A549 (cell line): ENCODE results near the gene RCOR2. TPM values are rescaled to one million over a fixed set of nuclear protein-coding genes. Genes with fewer than 3 reads are reported as not detected.
A peak's percentile ranks its signal among the peaks of the same experiment; 100 is the strongest.

ENCODE experiments used
- ATAC-seq, 2 experiments: fragments of 200-7000 bp in 1 of 2; fragments of >200 bp in 1 of 2; cut with Nextera tagmentation in 1 of 2; cut with Tn5 transposase in 1 of 2; 3 replicates each; pipeline versions ENCODE4 v1.8.0 to v1.9.1; 2018 to 2020; ENCODE audit warnings: mild to moderate bottlenecking in 1 of 2, moderate library complexity in 1 of 2
- CTCF ChIA-PET: fragments of 300-600 bp; sonication (Branson Sonifier 250); formaldehyde crosslinking; extraction: SDS; loops from one replicate; lab custom pipeline; 2021; ENCODE audit warnings: antibody characterized with exemption, inconsistent platforms; lab: Yijun Ruan, JAX
- POLR2A ChIA-PET: fragments of 350-600 bp; formaldehyde crosslinking; extraction: SDS; loops from one replicate; lab custom pipeline; 2021; ENCODE audit warnings: antibody characterized with exemption, inconsistent platforms; lab: Yijun Ruan, JAX
- DNase-seq, 2 experiments: peaks; one replicate each; pipeline versions ENCODE4 v3.0.0 to v3.0.0-alpha.2; 2011 to 2016; ENCODE audit warnings: low read depth in 1 of 2, low spot score in 1 of 2
- FAIRE-seq: peaks from 2 replicates; lab custom pipeline; 2011; peaks lifted over from hg19 to GRCh38; lab: Jason Lieb, UNC
- H3K27ac ChIP-seq, 2 experiments: fragments of >200 bp; sonication (Bioruptor Twin); formaldehyde crosslinking; 3 replicates each; pipeline ENCODE4 v1.5.1; 2016 to 2017
- H3K4me1 ChIP-seq: fragments of >200 bp; sonication (Bioruptor Twin); formaldehyde crosslinking; 3 replicates; pipeline ENCODE4 v1.6.1; 2016
- H3K4me2 ChIP-seq: fragments of >200 bp; sonication (Bioruptor Twin); formaldehyde crosslinking; 3 replicates; pipeline ENCODE4 v1.6.1; 2016
- H3K4me3 ChIP-seq: fragments of >200 bp; sonication (Bioruptor Twin); formaldehyde crosslinking; 3 replicates; pipeline ENCODE4 v1.5.1; 2016
- H3K9me3 ChIP-seq: fragments of >200 bp; sonication (Bioruptor Twin); formaldehyde crosslinking; 3 replicates; pipeline ENCODE4 v1.6.1; 2016
- BHLHE40 ChIP-seq: IDR thresholded peaks from 2 replicates; pipeline ENCODE4 v1.6.1; 2012; ENCODE audit warnings: low read depth, low read length, inconsistent platforms
- CBX2 ChIP-seq: fragments of 200-600 bp; sonication (generic); IDR thresholded peaks from 2 replicates; pipeline ENCODE4 v1.6.1; 2016; ENCODE audit warnings: low read depth, mild to moderate bottlenecking, borderline replicate concordance
- CEBPB ChIP-seq, 2 experiments: fragments of >200 bp in 1 of 2; sonication (Bioruptor Twin) in 1 of 2; formaldehyde crosslinking in 1 of 2; IDR thresholded peaks; 2 replicates each; pipeline ENCODE4 v1.6.1; 2012 to 2016
- CHD2 ChIP-seq: fragments of 150-350 bp; IDR thresholded peaks from 2 replicates; pipeline ENCODE4 v1.6.1; 2014; ENCODE audit warnings: low read length; ENCODE audit not compliant: partially characterized antibody
- EP300 ChIP-seq, 2 experiments: fragments of >200 bp; sonication (Bioruptor Twin); formaldehyde crosslinking; IDR thresholded peaks; 2 replicates in 1 of 2; 3 replicates in 1 of 2; pipeline ENCODE4 v1.6.1; 2016 to 2017
- ESRRA ChIP-seq: fragments of 150-350 bp; IDR thresholded peaks from 2 replicates; pipeline ENCODE4 v1.6.1; 2014; ENCODE audit warnings: mild to moderate bottlenecking, low read length, borderline replicate concordance
- FOSL2 ChIP-seq, 2 experiments: fragments of 450-650 bp in 1 of 2; fragments of >200 bp in 1 of 2; sonication (Bioruptor Twin) in 1 of 2; formaldehyde crosslinking; IDR thresholded peaks; 2 replicates each; pipeline versions ENCODE4 v1.5.0 to v1.6.1; 2016 to 2020; ENCODE audit warnings: mild to moderate bottlenecking in 1 of 2, moderate library complexity in 1 of 2
- FOXS1 ChIP-seq: fragments of 250-450 bp; sonication (Bioruptor Pico); IDR thresholded peaks from 2 replicates; pipeline ENCODE4 v1.5.0; 2020; ENCODE audit warnings: mild to moderate bottlenecking, moderate library complexity
- HDAC2 ChIP-seq: fragments of 200-600 bp; sonication (generic); IDR thresholded peaks from 2 replicates; pipeline ENCODE4 v1.6.1; 2016
- HEYL ChIP-seq: fragments of 250-450 bp; sonication (Bioruptor Pico); IDR thresholded peaks from 2 replicates; pipeline ENCODE4 v1.8.0; 2021; ENCODE audit warnings: mild to moderate bottlenecking, moderate library complexity
- HOXA7 ChIP-seq: fragments of 250-450 bp; sonication (Bioruptor Pico); IDR thresholded peaks from 2 replicates; pipeline ENCODE4 v1.5.0; 2020; ENCODE audit warnings: mild to moderate bottlenecking, moderate library complexity
- JUN ChIP-seq, 2 experiments: fragments of >200 bp; sonication (Bioruptor Twin); formaldehyde crosslinking; IDR thresholded peaks; 2 replicates in 1 of 2; 3 replicates in 1 of 2; pipeline ENCODE4 v1.6.1; 2016 to 2017
- JUNB ChIP-seq: fragments of >200 bp; sonication (Bioruptor Twin); formaldehyde crosslinking; IDR thresholded peaks from 2 replicates; pipeline ENCODE4 v1.6.1; 2016
- KDM1A ChIP-seq: fragments of 200-600 bp; sonication (generic); IDR thresholded peaks from 2 replicates; pipeline ENCODE4 v1.6.1; 2016; ENCODE audit warnings: low read depth, mild to moderate bottlenecking
- MAFK ChIP-seq: fragments of 450-650 bp; IDR thresholded peaks from 2 replicates; pipeline ENCODE4 v1.6.1; 2014; ENCODE audit not compliant: partially characterized antibody
- NFE2L2 ChIP-seq: fragments of 150-350 bp; conservative IDR thresholded peaks from 2 replicates; pipeline ENCODE4 v1.6.1; 2014; ENCODE audit warnings: low read length
- NR3C1 ChIP-seq: fragments of >200 bp; sonication (Bioruptor Twin); formaldehyde crosslinking; IDR thresholded peaks from 3 replicates; pipeline ENCODE4 v1.6.1; 2017
- POLR2AphosphoS2 ChIP-seq: conservative IDR thresholded peaks from 2 replicates; pipeline ENCODE4 v1.6.1; 2012; ENCODE audit warnings: low read length, improper control_type of control experiment, inconsistent platforms
- RFX5 ChIP-seq: fragments of 450-650 bp; IDR thresholded peaks from 2 replicates; pipeline ENCODE4 v1.7.1; 2014; ENCODE audit warnings: antibody characterized with exemption, mild to moderate bottlenecking, moderate library complexity
- SMC3 ChIP-seq: fragments of >200 bp; sonication (Bioruptor Twin); formaldehyde crosslinking; IDR thresholded peaks from 3 replicates; pipeline ENCODE4 v1.6.1; 2018; ENCODE audit warnings: inconsistent platforms
- SREBF2 ChIP-seq: fragments of 450-650 bp; IDR thresholded peaks from 2 replicates; pipeline ENCODE4 v1.6.1; 2014; ENCODE audit warnings: mild to moderate bottlenecking, moderate library complexity
- WGBS: methylation state at CpG from one replicate; pipeline ENCODE4 v1.1.6; 2017; ENCODE audit errors: missing lambda C conversion rate; 5-methylcytosine and 5-hydroxymethylcytosine counted together
- polyA plus RNA-seq, 4 experiments: library from polyadenylated mRNA; depleted of rRNA in 3 of 4; stranded (reverse); fragments of >200 nt; fragmentation: RNase III in 1 of 4; extraction: RNeasy Plus Mini Kit Qiagen cat#74134 plus additional on column Dnase treatment in 1 of 4; gene quantifications; 2 replicates in 3 of 4; 3 replicates in 1 of 4; pipeline ENCODE4 v1.2.3, GENCODE V29; 2011 to 2017
- TF ChIP-seq, protein P1 (sequence below): fragments of >200 bp; sonication (Bioruptor Twin); formaldehyde crosslinking; IDR thresholded peaks from 3 replicates; pipeline ENCODE4 v1.6.1; 2016

Gene RCOR2
- polyA plus RNA-seq, 2 of the 4 experiments (the other 2 are of a cell fraction) = 0.46 to 2.5 TPM

DNA sequence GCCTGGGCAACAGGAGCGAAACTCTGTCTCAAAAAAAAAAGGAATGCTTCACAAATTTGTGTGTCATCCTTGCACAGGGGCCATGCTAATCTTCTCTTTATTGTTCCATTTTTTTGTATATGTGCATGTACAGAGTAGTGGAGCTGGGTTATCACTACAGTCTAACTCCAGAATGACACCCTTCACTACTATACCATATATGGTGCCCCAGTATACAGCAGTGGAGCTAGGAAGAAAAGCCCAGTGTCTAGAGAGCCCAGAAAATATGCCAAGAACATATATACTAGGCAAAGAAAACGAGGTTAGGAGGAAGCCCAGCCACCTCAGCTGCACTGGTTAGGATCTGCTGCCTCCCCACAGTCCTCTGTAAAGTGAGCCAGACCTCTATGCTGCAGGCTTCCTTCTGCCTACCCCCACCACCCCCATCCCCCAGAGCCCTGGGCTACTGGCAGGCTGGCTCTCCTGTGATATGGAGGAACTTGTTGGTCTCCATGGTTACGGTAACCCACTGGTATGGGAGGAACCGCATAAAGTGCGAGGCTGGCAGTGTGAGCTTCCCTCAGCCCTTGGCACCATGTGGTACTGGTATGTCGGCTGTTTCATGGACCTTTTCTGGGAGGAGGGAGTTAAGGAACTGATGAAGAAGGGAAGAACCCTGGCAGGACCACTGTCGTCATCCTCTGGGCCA, 34.3 kb downstream of the RCOR2 start:
- ATAC-seq = peak; percentile 15 to 21; a peak in 2 of 6 replicates
- WGBS = 96% methylated on average over 7 of the region's 7 CpGs
- ChIA-PET POLR2A (interaction anchor here (0.9 kb wide), 1 partner anchor 44 kb away, joined by 3 read pairs; no protein-coding TSS in a partner anchor), CTCF (interaction anchor here (0.8 to 5.7 kb wide), 6 partner anchors 10 to 386 kb away, joined by 3 to 27 read pairs (median 3); partner anchors contain the start of gene RCOR2)
- H3K4me3 ChIP-seq = no peak overlapping the region
- H3K9me3 ChIP-seq = no peaks in the 10 kb centered on the region
- H3K4me2 ChIP-seq = no peak overlapping the region
- H3K4me1 ChIP-seq = peaks cover 26% of the 10 kb centered on the region; the same call in 2 of the 3 replicates
- FAIRE-seq = no peak
- no peak for DNase-seq
- H3K27ac ChIP-seq = no peak overlapping the region
- TF ChIP-seq HDAC2 = no peak
- no peak for TF ChIP-seq ESRRA
- no peak for TF ChIP-seq FOXS1 (CRISPR knock-in tag)
- no peak for TF ChIP-seq HEYL (CRISPR knock-in tag)
- no peak for TF ChIP-seq BHLHE40
- TF ChIP-seq, protein P1, sequence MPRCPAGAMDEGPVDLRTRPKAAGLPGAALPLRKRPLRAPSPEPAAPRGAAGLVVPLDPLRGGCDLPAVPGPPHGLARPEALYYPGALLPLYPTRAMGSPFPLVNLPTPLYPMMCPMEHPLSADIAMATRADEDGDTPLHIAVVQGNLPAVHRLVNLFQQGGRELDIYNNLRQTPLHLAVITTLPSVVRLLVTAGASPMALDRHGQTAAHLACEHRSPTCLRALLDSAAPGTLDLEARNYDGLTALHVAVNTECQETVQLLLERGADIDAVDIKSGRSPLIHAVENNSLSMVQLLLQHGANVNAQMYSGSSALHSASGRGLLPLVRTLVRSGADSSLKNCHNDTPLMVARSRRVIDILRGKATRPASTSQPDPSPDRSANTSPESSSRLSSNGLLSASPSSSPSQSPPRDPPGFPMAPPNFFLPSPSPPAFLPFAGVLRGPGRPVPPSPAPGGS = no peak
- no peak for TF ChIP-seq RFX5
- no peak for TF ChIP-seq CHD2

DNA sequence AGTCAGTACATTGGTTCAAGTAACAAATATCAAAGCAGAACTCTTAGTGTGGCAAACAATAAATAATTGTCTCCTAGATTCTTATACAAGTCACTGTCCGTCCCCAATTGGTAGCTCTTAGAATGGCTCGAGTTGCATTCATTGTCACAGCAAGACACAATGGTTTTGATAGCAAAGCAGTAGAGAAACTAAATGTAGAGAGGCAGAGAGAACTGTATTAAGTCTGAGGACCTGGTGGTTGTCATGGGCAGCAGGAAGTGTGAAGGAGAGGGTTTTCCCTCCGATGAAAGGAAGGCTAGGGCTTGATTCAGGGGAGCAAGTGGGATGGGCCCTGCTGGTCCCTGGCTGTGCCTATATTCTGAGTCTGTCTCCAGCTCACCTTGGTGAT, 36.6 kb downstream of the RCOR2 start:
- DNase-seq (no peak), FAIRE-seq (no peak), ATAC-seq (no peak)
- H3K4me2 ChIP-seq = peak overlapping the region; percentile 31; the same call in 1 of the 3 replicates
- H3K4me3 ChIP-seq = no peak overlapping the region
- peaks cover 18% of the 10 kb centered on the region; the same call in 2 of the 3 replicates for H3K4me1 ChIP-seq
- ChIA-PET CTCF (interaction anchor here (0.8 to 1.9 kb wide), 4 partner anchors 16 to 65 kb away, joined by 3 to 9 read pairs (median 3); no protein-coding TSS in a partner anchor), POLR2A (no interaction called here)
- no peak overlapping the region for H3K27ac ChIP-seq
- 91% methylated on average over 3 of the region's 3 CpGs for WGBS
- TF ChIP-seq JUNB (no peak), FOSL2 (IDR thresholded peaks at IDR 0.05) (no peak), FOSL2 (CRISPR knock-in tag; IDR thresholded peaks at IDR 0.05) (no peak), POLR2AphosphoS2 (no peak), JUN (IDR thresholded peaks at IDR 0.05) (no peak), KDM1A (no peak), CBX2 (no peak), NR3C1 (no peak), SMC3 (no peak)
- no peaks in the 10 kb centered on the region for H3K9me3 ChIP-seq

DNA sequence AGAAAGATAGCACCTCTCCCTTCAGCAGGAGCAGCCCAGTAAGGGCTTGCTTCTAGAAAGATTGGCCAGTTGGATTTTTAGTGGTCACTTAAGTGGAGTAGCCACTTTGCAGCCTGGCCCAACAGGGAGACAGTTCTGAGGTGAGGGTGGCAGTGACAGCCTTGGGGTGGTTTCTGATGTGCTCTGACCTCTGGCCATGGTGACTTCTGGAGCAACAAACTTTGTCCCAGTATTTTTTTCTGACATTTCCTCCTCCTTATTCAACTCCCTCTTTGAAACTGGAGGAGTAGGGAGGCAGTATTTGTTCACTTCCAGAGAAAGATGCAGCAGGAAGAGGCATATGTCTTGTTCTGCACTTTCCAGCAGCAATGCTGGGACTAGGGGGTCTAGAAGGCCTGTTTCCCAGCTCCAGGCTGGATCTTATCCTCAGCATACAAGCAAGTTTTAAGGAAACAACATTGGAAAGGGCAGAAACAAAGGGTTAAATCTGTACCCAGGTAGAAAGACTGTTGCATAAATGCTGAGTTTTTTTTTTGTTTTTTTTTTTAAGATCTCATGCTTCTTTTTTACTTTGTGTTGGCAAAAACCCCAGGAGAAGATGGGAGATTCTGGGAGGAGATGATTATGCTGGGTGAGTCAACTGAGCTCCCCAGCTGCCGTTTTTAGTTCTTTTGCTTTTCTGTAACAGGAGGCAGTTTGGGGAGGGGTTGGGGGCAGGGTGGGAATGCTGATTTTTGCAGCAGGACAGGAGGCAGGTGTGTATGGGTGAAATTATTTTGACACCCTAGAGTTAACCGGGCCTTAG, 37.2 kb downstream of the RCOR2 start:
- peak overlapping the region in 1 of 2 experiments; percentile 52; a peak in 2 of 6 replicates for H3K27ac ChIP-seq
- H3K9me3 ChIP-seq = no peaks in the 10 kb centered on the region
- peak overlapping the region; percentile 31 for H3K4me2 ChIP-seq
- ChIA-PET POLR2A (no interaction called here), CTCF (interaction anchor here (0.8 to 1.9 kb wide), 5 partner anchors 7 to 66 kb away, joined by 3 to 9 read pairs (median 3); no protein-coding TSS in a partner anchor)
- H3K4me3 ChIP-seq = no peak overlapping the region
- no peak for FAIRE-seq
- 55% methylated on average over 2 of the region's 2 CpGs for WGBS
- DNase-seq = no peak
- H3K4me1 ChIP-seq = peaks cover 18% of the 10 kb centered on the region; the same call in 2 of the 3 replicates
- no peak; a peak in 1 of 6 replicates for ATAC-seq
- TF ChIP-seq HOXA7 = no peak
- no peak for TF ChIP-seq KDM1A
- TF ChIP-seq CEBPB (IDR thresholded peaks at IDR 0.05) = no peak
- TF ChIP-seq SREBF2 = no peak
- no peak for TF ChIP-seq MAFK
- TF ChIP-seq JUN (IDR thresholded peaks at IDR 0.05) = no peak
- TF ChIP-seq CHD2 = no peak
- no peak for TF ChIP-seq EP300 (IDR thresholded peaks at IDR 0.05)
- TF ChIP-seq FOSL2 (IDR thresholded peaks at IDR 0.05) = no peak
- TF ChIP-seq FOSL2 (CRISPR knock-in tag; IDR thresholded peaks at IDR 0.05) = no peak
- TF ChIP-seq NFE2L2 = no peak
- TF ChIP-seq, protein P1 = no peak
